ENCODE results near the gene ITLN1.
A peak's percentile ranks its signal among the peaks of the same experiment; 100 is the strongest.

ITLN1 gene

GRCh38 chr1:160855181-160855981, 29.6 kb downstream of the ITLN1 start:
- no peak for DNase-seq (ENCODE audit: low spot score)

- DNase-seq (ENCODE audit: low spot score) = no peak
These were observed 31.2 kb downstream of the ITLN1 start for GRCh38 chr1:160853754-160854153.

- no peak for DNase-seq (ENCODE audit: low spot score)
These were observed 32.0 kb downstream of the ITLN1 start for GRCh38 chr1:160853014-160853413.

GRCh38 chr1:160850993-160851392, 34.0 kb downstream of the ITLN1 start:
- no peak for DNase-seq (ENCODE audit: low spot score)

- no peak for DNase-seq (ENCODE audit: low spot score)
These were observed 34.4 kb downstream of the ITLN1 start for GRCh38 chr1:160850541-160850940.

GRCh38 chr1:160846281-160846680, 38.7 kb downstream of the ITLN1 start:
- DNase-seq (ENCODE audit: low spot score) = no peak

- DNase-seq (ENCODE audit: low spot score) = no peak
These were observed 40.3 kb downstream of the ITLN1 start for GRCh38 chr1:160844447-160845232.

GRCh38 chr1:160841079-160841478, 43.9 kb downstream of the ITLN1 start:
- no peak for DNase-seq (ENCODE audit: low spot score)

GRCh38 chr1:160839746-160840145, 45.2 kb downstream of the ITLN1 start:
- no peak for DNase-seq (ENCODE audit: low spot score)

GRCh38 chr1:160838888-160839287, 46.1 kb downstream of the ITLN1 start:
- DNase-seq (ENCODE audit: low spot score) = no peak

GRCh38 chr1:160837558-160838205, 47.3 kb downstream of the ITLN1 start:
- DNase-seq (ENCODE audit: low spot score) = no peak

GRCh38 chr1:160836981-160837557, 47.9 kb downstream of the ITLN1 start:
- no peak for DNase-seq (ENCODE audit: low spot score)

- no peak for DNase-seq (ENCODE audit: low spot score)
These were observed 48.4 kb downstream of the ITLN1 start for GRCh38 chr1:160836561-160836960.

- DNase-seq (ENCODE audit: low spot score) = no peak
These were observed 49.2 kb downstream of the ITLN1 start for GRCh38 chr1:160835751-160836150.

GRCh38 chr1:160834945-160835565, 49.9 kb downstream of the ITLN1 start:
- no peak for DNase-seq (ENCODE audit: low spot score)

GRCh38 chr1:160830321-160831153, 54.4 kb downstream of the ITLN1 start:
- DNase-seq (ENCODE audit: low spot score) = peak; percentile 64

GRCh38 chr1:160829766-160830165, 55.2 kb downstream of the ITLN1 start:
- DNase-seq (ENCODE audit: low spot score) = no peak

GRCh38 chr1:160827418-160827817, 57.6 kb downstream of the ITLN1 start:
- no peak for DNase-seq (ENCODE audit: low spot score)

GRCh38 chr1:160826546-160826945, 58.4 kb downstream of the ITLN1 start:
- DNase-seq (ENCODE audit: low spot score) = no peak
